HG02973 (cell line): Measurements from ENCODE around the gene SMIM32.

Experiments used
- ATAC-seq: cut with Tn5 transposase; IDR thresholded peaks from one replicate; pipeline ENCODE4 v1.9.1; 2021; ENCODE audit warnings: moderate library complexity; ENCODE audit not compliant: unreplicated experiment

SMIM32 gene

GRCh38 chr5:136190091-136190720 lies 2.8 kb downstream of the SMIM32 start:
- ATAC-seq = no peak

- no peak for ATAC-seq
Observed at GRCh38 chr5:136188859-136189258, 4.1 kb downstream of the SMIM32 start.

- no peak for ATAC-seq
Observed at GRCh38 chr5:136186796-136187195, 6.2 kb downstream of the SMIM32 start.

GRCh38 chr5:136185974-136186665 lies 6.8 kb downstream of the SMIM32 start:
- no peak for ATAC-seq

- ATAC-seq = no peak
Observed at GRCh38 chr5:136182618-136183017, 10.3 kb downstream of the SMIM32 start.

- ATAC-seq = peak; percentile 78
Observed at GRCh38 chr5:136174021-136174659, 18.8 kb downstream of the SMIM32 start.

GRCh38 chr5:136169218-136169617 lies 23.7 kb downstream of the SMIM32 start:
- ATAC-seq = no peak

- peak; percentile 78 for ATAC-seq
Observed at GRCh38 chr5:136166909-136167308, 26.1 kb downstream of the SMIM32 start.

- ATAC-seq = no peak
Observed at GRCh38 chr5:136164226-136164625, 28.7 kb downstream of the SMIM32 start.

GRCh38 chr5:136162008-136162407 lies 31.0 kb downstream of the SMIM32 start:
- ATAC-seq = no peak

- ATAC-seq = no peak
Observed at GRCh38 chr5:136159457-136159856, 33.5 kb downstream of the SMIM32 start.

- no peak for ATAC-seq
Observed at GRCh38 chr5:136157514-136157913, 35.4 kb downstream of the SMIM32 start.

GRCh38 chr5:136155761-136156160 lies 37.2 kb downstream of the SMIM32 start:
- ATAC-seq = no peak

- ATAC-seq = no peak
Observed at GRCh38 chr5:136155078-136155477, 37.9 kb downstream of the SMIM32 start.

- no peak for ATAC-seq
Observed at GRCh38 chr5:136153581-136154236, 39.3 kb downstream of the SMIM32 start.

GRCh38 chr5:136149891-136150290 lies 43.1 kb downstream of the SMIM32 start:
- no peak for ATAC-seq

GRCh38 chr5:136147632-136148031 lies 45.3 kb downstream of the SMIM32 start:
- ATAC-seq = no peak

GRCh38 chr5:136146201-136146600 lies 46.8 kb downstream of the SMIM32 start:
- no peak for ATAC-seq

GRCh38 chr5:136145030-136145429 lies 47.9 kb downstream of the SMIM32 start:
- ATAC-seq = peak; percentile 47

- no peak for ATAC-seq
Observed at GRCh38 chr5:136143763-136144162, 49.2 kb downstream of the SMIM32 start.

GRCh38 chr5:136143312-136143711 lies 49.6 kb downstream of the SMIM32 start:
- ATAC-seq = no peak

- ATAC-seq = peak; percentile 87
Observed at GRCh38 chr5:136141561-136141960, 51.4 kb downstream of the SMIM32 start.
